LNCaP clone FGC (cell line): ENCODE measurements around the gene P4HA1.

Experiments used
- DNase-seq: peaks from one replicate; pipeline ENCODE4 v3.0.0-alpha.2; 2011; ENCODE audit warnings: low read depth
- H3K4me3 ChIP-seq: 2 replicates; pipeline ENCODE4 v1.5.1; 2011; ENCODE audit warnings: mild to moderate bottlenecking, low read depth, low read length, control low read depth
- TF ChIP-seq, protein P1 (sequence below): IDR thresholded peaks from 2 replicates; pipeline ENCODE4 v1.5.1; 2012; ENCODE audit warnings: mild to moderate bottlenecking; ENCODE audit not compliant: control insufficient read depth, insufficient read depth; ENCODE audit errors: extremely low read depth

The P4HA1 gene

DNA sequence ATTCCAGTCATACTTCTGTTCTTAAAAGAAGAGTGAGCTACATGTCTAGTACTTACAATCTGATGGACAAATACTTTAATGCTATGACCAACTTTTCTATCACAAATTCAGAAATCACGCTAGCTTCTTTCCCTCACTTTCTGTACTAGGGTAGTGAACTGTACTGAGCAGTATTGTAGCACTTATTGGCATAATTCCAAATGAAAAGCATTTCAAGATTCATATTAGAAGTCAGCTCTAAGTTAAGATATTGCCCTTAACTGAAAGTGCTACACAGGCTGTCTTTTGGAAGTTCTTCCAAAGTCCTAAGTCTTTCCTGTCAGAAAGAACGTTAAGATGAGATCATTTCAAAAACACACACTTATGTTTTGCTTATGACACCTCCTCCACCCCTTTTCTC is 13.4 kb downstream of the P4HA1 start:
- DNase-seq = no peak
- TF ChIP-seq, protein P1, sequence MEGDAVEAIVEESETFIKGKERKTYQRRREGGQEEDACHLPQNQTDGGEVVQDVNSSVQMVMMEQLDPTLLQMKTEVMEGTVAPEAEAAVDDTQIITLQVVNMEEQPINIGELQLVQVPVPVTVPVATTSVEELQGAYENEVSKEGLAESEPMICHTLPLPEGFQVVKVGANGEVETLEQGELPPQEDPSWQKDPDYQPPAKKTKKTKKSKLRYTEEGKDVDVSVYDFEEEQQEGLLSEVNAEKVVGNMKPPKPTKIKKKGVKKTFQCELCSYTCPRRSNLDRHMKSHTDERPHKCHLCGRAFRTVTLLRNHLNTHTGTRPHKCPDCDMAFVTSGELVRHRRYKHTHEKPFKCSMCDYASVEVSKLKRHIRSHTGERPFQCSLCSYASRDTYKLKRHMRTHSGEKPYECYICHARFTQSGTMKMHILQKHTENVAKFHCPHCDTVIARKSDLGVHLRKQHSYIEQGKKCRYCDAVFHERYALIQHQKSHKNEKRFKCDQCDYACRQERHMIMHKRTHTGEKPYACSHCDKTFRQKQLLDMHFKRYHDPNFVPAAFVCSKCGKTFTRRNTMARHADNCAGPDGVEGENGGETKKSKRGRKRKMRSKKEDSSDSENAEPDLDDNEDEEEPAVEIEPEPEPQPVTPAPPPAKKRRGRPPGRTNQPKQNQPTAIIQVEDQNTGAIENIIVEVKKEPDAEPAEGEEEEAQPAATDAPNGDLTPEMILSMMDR = no peak
- no peak overlapping the region for H3K4me3 ChIP-seq

DNA sequence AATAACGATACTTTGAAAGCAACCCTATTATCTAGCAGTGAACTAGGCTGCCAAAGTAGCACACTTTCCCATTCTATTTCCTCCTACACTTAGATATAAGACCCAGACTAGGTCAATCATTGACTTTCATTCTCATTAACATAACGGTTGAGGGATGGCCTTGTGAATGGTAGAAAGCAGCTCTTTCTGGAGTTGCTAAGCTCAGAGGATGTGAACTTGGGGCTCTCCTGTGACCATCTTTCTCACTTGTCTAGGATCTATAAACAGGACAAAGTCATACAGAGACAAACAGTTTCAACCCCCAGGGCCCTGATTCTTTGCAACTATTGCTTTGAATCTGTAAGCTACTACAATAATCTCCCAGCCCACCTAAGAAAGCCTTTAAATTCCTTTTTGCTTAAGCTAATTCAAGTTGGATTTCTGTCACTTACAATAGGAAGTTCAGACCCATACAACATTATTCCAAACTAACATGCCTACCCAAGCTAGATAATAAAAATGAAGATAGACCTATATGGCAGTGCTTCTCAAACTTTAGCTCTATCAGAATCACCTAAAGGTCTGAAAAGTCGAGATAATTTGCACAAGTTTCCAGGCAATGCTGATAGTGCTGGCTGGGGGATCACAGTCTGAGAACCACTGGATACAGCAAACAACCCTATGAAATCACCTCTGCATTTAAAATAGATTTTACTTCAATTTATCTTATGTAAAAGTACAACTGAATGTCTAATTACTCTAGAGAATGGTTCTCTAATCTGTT is 16.7 kb downstream of the P4HA1 start:
- DNase-seq = no peak
- TF ChIP-seq, protein P1 = no peak
- H3K4me3 ChIP-seq = no peak overlapping the region

DNA sequence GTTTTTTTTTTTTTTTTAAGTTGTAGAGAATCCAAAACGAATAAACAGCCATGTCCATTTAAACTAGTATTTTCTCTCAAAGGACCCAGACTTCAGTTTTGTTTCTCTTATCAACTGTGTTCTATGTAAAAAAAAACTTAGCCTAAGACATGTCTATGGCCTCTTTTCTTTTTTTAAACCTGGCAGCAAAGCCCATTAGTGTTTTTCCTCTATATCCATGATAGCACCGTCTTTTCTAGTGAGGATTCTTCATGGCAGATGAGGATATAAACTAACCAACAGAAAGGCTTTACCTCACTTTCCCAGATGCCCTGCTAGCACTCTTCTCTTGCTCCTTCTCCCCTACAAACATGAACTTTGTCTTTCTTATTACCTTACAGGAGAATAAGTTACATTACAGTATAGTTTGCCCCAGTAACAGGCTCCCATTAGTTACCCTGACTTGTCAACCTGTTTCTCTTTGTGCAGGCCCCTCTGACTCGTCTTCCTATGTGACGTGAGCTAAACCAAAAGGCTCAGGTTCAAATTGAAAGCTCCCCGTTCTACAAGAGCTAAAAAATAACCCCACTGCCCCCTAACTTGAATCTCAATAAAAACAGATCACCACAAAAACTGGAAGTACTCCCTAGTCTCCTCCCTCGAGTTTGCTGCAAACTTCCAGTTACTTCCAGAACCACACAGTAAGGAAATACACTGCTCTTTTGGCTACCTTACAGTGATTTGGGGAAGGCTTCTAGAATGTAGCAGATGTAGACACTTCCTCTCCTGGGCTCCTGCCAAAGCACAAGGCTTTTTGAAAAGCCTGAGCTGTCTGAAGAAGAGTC is 20.1 kb downstream of the P4HA1 start:
- DNase-seq = peak; percentile 68
- H3K4me3 ChIP-seq = no peak overlapping the region
- TF ChIP-seq, protein P1 = no peak

DNA sequence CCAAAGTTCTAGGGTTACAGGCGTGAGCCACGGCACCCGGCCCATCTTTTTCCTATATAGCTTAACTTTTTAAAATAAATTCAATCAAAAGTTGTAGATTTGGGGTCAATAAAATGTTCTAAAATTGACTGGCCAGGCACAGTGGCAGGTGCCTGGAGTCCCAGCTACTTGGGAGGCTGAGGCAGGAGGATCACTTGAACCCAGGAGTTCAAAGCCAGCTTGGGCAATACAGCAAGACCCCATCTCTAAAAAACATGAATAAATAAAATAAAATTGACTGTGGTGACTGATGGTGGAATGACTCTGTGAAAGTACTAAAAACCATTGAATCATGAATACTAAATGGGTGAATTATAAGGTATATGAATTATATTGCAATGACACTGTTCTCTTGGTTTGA is 20.8 kb downstream of the P4HA1 start:
- TF ChIP-seq, protein P1 = no peak
- no peak for DNase-seq
- H3K4me3 ChIP-seq = no peak overlapping the region

DNA sequence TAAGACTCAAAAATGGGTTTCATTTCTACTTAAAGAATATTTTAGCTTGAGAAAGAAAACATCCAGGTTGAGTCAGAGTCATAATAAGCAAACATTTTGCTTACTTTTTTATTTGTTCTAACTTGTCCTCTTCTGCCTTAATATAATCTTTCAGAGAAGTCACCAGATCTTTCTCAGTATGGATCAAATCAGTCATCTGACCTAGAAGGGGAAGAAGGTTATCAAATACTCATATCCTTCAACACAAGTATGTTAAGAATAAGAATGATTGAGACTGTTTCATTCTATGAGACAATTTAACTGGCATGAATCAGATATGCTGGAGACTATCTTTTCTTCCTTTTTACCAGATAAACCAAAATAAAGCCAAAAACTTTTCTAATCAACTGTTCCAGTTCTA is 23.0 kb downstream of the P4HA1 start:
- no peak overlapping the region for H3K4me3 ChIP-seq
- TF ChIP-seq, protein P1 = no peak
- DNase-seq = no peak

DNA sequence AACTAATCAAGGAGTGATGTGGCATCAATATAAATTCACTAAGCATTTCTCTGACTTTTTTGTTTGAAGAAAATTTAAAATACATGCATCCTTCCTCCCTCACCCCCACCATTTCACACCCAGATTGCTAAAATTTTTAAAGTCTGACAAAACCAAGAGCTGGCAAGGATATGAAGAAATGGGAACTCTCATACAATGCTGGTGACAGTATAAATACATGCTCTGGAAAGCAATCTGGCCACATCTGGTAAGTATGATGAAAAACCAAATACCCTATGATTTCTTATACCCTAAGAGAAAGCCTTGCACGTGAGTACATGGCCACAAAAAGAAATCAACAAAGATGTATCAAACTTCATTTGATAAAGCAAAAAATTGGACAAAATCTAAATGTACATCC is 31.2 kb downstream of the P4HA1 start:
- no peak overlapping the region for H3K4me3 ChIP-seq
- DNase-seq = no peak
- TF ChIP-seq, protein P1 = no peak
